NCI-H345 treated with DMSO at 0.1 percent for 48 hours (cell line): Measurements from ENCODE around the gene CALN1.
"Not testable (repeated sequence)": the region's sequence is repeated elsewhere in the genome, so short reads cannot be mapped to it uniquely, and the experiment has no call there.

Experiments used
- DNase-seq: peaks from one replicate; lab custom pipeline; 2025; ENCODE audit not compliant: unreplicated experiment; lab: John Stamatoyannopoulos, UW

Gene CALN1

DNA sequence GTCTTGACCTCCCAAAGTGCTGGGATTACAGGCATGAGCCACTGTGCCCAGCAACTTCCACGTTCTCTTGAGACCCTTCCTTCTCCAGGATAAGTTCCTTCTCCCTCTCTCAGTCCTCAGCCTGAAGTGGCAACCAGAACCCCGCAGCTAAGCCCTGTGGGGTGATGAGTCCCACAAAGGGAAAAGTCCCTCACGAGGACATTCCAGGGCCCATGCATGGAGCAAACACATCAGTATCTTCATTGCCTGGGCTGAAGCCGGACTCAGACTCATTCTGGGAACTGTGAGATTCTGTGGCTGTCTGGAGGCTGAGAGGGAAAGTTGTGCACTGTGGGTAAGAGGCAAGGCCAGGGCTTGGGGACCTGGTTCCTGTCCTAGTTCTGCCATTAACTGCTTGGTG lies 657.3 kb downstream of the CALN1 start:
- DNase-seq, result no peak

DNA sequence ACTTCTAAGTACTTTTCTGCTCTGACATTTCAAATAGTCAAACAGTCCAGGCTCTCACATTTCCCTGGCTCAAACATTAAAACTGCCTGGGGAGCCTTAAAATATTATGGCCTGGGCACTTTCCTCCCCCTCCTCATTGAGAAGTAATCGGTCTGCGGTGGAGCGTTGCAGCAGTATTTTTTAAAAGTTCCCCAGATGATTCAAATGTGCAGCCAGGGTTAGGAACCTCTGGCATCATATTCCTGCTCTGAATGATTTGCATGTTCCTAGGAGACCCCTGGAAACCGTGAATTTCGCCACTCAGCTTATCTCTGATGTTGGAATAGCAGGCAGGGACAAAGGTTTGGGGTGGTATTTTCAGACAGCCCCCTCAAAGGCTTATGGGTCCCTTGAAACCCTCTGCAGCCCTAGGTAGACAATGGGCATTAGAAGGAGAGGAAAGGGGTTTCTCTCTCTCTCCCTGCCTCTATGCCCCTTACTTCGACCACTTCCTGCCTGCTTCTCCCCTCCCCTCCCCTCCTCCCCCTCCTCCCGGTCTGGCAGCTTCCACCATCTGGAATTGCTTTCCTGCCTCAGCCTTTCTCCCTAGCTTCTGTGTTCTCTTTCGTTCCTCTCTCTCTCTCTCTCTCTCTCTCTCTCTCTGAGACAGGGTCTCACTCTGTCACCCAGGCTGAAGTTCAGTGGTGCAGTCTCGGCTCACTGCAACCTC lies 658.0 kb downstream of the CALN1 start:
- no peak for DNase-seq

DNA sequence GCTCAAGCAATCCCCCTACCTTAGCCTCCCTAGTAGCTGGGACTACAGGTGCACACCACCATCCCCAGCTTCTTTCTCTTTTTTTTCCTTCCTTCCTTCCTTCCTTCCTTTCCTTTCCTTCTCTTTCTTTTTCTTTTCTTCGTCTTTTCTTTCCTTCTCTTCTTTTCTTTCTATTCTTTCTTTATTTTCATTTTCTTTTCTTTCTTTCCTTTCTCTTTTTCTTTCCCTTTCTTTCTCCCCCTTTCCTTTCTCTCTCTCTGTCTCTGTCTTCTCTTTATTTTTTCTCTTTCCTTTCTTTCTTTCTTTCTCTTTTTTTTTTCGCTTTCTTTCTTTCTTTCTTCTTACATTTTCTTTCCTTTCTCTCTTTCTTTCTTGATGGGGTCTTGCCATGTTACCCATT lies 658.9 kb downstream of the CALN1 start:
- no peak for DNase-seq

DNA sequence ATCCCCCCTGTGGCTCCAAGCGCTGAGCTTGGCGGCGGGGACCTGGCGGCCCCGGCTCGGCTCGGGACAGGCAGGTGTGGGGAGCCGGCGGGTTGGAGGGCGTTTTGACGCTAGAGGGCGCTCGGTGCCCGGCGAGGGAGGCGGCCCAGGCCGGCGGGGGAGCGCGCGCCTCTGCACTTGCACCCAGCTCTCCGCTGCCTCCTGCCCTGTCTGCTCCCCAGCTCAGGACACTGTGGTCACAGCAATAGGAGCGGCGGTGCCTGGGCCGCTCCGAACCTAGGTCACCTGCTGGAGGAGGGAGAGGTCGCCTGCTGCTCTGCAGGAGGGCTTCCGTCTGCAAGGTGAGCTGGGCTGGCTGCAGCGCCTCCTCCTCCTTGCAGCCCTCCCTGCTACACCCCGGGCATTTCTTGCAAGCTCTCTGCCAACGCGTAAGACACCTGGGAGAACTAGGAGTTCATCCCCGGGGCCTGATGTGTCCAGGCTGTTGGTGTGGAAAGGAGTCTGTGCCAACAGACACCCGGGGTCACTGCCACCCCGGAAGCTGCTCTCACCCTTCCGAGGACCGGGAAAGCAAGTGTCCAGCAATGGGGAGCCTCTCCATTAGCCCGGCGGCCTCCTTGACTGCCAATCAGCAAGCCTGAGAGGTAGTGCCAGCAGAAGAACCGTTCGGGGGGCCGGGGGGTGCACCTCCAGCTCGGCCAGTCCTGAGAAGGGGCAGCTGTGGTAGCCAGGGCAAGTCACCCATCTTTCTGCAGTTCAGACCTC lies 659.8 kb downstream of the CALN1 start:
- no peak for DNase-seq

DNA sequence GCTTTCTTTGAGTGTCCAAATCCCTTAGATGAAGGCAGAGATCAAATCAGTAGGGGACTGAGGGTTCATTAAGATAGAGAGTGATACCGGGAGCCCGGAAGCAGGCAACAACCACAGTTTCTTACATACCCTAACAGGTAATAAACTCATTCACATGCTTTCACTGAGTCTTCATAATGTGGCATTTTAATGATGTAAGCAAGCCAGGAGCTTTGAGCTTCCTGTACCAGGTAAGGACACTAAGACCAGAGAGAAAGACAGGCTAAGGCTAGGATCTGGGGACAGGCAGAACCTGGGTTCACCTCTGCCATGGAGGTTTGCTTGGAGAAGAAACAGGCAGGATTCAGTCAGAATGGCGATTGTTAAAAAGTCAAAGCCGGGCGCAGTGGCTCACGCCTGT lies 661.8 kb downstream of the CALN1 start:
- DNase-seq, result no peak

DNA sequence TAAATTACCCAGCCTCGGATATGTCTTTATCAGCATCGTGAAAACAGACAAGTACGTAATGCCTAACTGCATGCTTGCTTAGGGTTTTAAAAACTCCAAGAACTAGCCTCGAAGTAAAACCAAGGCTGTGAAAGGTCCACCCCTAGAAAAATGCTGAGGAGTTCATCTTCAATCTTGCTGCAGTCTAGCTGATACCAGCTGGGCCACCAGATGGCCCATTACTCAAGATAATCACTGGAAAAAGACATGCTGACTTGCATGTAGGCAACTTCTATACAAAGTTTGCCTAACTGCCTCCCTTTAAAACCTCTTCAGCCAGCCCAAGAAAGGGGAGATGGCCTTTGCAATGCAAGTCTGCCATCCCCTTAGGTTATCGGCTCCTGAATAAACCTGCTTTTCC lies 666.1 kb downstream of the CALN1 start:
- no peak for DNase-seq

DNA sequence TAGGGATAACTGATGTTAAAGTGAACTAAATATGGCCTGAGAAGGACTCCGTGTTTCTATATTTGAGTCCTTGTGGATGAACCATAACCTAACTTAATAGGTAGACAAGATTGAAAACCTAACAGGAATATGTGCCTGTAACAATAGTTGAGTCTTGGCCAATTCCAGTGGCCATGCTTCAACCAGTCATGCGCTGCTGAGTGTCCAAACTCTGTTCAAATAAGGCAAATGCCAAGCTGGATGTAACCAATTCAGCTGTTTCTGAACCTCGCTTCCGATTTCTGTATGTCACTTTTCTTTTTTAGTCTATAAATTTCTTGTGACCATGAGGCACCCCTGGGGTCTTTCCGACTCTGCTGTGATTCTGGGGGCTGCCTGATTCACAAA lies 672.0 kb downstream of the CALN1 start:
- no peak for DNase-seq

DNA sequence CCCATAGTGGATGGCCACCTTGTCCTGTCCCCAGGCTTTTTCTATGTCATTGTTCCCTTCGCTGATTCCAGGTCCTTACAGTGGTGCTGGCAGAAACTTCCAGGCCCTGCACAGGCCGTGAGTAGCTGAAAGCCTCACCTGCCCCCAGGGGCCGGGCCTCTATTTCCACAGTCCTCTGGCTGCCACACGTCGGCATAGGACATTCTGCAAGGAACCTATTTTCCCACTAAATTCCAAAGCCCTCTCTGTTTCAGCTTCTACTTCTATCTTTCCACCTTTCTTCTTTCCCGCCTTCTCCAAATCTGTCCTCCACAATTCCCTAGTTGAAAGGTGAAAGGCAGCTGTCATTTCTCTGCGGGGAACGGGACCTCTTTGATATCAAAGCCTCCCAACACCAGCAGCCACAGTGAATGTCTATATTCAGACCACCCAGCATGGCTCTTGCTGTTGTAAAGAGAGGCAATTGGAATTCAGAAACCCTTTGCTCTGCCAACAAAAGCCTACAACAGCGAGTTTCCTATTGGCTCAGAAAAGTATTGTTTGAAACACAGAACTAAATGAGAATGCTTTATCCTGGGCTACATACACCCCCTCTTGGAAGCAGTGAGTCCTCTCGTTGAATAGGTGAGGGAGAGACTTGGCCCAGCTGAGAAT lies 672.5 kb downstream of the CALN1 start:
- no peak for DNase-seq

DNA sequence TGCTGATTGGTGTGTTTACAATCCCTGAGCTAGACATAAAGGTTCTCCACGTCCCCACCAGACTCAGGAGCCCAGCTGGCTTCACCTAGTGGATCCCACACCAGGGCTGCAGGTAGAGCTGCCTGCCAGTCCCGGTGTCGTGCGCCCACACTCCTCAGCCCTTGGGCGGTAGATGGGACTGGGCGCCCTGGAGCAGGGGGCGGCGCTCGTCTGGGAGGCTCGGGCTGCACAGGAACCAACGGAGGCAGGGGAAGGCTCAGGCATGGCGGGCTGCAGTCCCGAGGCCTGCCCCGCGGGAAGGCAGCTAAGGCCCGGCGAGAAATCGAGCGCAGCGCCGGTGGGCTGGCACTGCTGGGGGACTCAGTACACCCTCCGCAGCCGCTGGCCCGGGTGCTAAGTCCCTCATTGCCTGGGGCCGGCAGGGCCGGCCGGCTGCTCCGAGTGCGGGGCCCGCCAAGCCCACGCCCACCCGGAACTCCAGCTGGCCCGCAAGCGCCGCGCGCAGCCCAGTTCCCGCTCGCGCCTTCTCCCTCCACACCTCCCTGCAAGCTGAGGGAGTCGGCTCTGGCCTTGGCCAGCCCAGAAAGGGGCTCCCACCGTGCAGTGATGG lies 674.1 kb downstream of the CALN1 start:
- DNase-seq, result not testable (repeated sequence)

DNA sequence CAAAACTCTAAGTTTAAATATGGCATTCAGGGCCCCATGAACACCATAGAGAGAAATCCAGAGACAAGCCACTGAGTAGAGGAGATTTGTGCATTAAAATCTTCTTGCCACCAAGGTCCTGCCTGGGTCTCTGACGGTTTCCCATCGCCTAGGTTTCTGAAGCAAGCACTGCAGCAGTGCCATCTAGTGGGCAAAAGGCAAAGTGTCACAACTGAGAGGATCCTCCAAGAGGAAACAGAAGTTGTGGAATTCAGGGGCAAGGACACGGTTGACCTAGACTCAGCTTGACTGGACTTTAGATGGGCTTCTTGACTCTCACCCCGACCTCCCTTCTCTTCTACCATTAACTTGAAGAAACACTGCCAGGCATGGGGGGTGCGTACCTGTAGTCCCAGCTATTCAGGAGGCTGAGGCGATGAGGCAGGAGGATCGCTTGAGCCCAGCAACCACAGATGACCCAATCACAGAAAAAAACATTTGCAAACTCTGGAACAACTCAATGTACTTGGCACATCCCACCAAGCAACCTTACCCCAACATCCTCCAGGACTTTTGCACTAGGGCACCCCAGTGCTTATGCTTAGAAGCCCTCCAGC lies 676.1 kb downstream of the CALN1 start:
- DNase-seq, result peak; percentile 23

DNA sequence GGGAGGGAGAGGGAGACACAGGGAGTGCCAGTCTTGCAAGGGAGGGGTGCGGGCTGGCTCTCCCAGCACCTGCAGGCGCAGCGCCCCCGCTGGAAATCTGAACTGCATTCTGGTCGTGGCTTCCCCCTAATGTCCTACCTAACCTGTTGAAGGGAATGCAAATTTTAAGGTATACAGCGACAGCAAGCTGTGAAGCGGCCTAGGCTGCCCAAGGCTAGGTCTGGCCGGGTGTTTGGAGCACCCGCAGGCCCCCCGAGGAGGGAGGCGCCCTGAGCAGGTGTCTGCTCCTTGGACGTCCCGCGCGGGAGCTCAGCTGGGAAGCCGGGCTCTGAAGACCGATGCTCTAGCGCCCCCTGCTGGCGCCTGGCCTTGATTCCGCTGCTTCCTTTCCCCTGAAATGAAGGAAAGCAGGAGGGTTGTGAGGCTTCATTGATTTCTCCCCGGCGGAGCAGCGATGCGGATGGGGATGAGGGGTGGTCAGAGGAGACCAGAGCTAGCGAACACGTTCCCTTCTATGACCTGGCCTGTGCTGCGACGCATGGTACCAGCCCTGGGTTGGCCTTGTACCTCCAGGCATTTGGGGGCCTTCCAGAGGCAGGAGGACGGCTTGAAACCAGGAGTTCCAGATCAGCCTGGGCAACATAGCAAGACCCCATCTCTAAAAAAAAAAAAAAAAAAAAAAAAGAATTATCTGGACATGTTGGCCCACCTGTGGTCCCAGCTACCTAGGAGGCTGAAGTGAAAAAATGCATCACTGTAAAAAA lies 678.8 kb downstream of the CALN1 start:
- DNase-seq, result peak; percentile 6

DNA sequence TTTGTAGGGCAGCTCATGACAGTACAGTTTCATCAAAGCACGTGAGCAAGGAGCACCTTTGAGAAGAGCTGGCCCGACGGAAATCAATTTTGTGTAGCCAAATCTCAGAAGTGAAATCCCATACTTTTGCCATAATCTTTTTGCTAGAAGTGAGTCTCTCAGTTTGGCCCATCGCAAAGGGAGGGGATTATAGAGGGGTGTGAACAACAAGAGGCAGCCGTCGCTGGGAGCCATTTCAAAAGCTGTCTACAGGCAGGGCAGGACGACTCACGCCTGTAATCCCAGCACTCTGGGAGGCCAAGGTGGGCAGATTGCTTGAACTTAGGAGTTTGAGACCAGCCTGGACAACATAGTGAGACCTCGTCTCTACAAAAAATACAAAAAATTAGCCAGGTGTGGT lies 680.4 kb downstream of the CALN1 start:
- DNase-seq, result no peak
